Brain pericyte (primary cell): ENCODE results near the gene PIR.

Experiments used
- DNase-seq: peaks from one replicate; pipeline ENCODE4 v3.0.0-alpha.2; 2012; ENCODE audit warnings: low read depth, low spot score

Gene PIR

DNA sequence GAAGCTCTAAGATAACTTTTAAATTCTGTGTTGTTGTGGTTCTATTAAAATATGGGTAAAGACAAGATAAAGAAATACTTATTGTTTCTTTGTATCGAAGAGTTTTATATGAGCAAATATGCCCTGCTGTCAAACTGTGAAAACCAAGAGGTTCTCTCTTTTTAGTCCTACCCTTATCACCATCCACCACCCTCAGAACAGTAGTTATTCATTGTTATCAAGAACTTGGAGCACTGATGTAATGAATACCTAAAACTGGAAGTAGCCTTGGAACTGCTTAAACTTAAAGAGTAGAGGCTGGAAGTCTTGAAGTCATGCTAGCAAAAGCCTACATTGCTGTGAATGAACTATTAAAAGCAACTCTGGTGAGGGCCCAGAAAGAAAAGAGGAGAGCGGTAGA is 9.2 kb downstream of the PIR start:
- no peak for DNase-seq

DNA sequence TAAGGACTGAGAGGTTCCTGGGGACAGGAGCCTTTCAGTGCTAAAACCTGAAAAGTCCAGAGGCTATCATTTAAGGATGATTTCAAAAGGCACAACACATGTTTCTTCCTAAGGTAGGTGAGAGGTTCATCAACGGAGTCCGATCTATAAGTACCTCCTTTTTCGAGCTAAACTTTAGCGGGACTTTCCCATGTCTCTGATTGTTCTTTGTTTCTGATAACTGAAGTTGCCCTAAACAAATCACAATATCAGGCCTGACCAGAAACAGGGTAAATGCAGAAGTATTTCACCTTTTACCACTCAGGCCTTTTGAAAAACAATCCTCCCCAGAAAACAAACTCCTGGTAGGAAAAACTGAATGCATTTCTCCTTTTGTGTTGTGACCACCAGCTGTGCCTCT is 17.6 kb downstream of the PIR start:
- DNase-seq = no peak

DNA sequence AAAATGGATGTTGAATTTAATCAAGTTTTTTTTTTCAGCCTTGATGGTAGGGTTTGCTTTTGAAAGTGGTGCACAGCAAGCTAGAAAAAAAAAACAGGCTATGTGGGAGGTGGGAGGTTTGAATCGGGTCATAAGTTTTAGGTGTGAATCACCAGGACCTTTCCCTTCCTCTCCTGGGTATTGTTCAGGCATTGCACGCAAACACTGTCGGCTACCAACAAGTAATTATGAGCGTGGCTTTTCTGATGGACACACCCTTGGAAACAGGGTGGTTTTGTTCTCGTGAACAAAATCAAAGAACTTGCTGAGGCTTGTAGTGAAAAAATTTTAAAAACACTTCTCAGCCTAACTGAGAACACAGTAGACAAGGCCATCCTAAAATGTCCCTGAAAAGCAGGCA is 18.1 kb downstream of the PIR start:
- no peak for DNase-seq

DNA sequence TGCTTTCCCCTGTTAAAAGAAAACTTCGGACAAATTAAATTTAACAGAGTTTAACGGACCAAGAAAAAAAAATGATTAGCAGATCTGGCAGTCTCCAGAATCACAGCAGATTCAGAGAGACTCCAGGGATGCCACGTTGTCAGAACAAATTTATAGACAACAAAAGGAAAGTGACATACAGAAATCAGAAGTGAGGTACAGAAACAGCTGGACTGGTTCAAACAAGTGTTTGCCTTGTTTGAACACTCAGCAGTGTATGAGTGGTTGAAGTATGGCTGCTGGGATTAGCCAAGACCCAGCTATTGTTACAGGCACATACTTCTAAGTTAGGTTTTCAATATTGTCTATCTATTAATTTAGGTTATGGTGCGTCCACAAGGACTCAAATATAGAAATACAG is 19.1 kb downstream of the PIR start:
- no peak for DNase-seq

DNA sequence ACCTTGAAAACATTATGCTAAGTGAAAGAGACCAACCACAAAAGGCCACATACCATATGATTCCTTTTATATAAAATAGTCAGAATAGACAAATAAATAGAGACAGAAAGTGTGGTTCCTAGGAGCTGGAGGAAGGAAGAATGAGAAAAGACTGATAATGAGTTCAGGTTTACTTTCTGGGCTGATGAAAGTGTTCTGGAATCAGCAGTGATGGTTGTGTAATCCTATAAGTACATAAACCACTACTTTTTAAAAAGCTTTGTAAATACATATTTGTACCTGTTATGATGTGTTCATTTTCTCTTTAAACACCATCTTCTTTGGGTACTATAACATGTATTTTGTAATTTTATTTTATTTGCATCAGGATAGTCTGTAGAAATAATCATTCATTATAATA is 20.6 kb downstream of the PIR start:
- no peak for DNase-seq

DNA sequence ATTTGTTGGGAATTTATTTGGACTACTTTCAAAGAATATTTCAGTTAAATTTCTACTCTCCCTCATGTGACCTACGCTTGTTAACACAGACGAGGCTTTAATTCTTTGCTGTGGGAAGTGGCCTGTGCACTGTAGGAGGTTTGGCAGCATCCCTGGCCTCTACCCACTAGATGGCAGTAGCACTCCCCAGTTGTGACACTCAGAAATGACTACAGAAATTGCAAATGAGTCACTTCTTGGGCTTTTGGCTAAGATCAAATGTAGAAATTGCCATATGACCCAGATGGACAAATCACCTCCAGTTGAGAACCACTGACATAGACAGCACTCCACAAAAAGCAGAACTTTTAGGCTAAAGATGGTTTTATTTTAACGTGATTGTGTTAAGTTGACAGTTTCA is 22.1 kb downstream of the PIR start:
- DNase-seq = no peak

DNA sequence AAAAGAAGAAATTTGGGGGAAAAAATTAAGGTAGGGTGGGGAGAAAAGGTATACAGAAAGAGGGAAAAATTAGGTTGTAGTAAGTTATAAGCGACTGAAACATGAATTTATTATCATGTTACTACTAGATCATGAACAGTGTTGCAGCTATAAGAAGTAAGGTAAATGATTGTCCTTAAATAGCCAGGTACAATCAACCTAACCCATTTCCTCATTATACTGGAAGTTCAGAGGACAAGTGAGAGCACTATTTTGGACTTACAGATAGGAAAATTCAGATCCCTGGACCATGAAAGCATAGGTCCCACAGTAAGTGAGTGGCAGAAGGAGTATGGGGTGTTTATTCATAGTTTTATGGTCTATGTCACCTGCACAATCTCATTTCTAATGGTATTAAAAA is 23.5 kb downstream of the PIR start:
- no peak for DNase-seq

DNA sequence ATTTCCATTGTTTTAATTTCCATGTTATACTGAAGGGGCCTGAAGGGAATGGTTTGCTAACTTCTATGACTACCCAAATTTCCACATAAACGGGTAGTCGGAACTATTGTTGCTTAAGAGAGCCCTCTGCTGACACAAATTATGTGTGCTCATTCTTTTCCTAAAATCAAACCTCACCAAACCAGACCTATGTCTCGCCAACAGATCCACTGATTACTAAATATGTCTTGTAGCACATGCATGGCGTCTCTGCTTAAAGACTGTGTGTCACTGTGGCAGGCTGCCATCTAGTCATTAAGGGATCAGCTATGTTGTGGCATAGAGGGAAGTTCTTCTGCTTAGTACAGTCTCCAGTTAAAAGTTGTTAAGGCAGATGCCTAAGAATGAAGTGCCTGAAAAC is 25.1 kb downstream of the PIR start:
- no peak for DNase-seq

DNA sequence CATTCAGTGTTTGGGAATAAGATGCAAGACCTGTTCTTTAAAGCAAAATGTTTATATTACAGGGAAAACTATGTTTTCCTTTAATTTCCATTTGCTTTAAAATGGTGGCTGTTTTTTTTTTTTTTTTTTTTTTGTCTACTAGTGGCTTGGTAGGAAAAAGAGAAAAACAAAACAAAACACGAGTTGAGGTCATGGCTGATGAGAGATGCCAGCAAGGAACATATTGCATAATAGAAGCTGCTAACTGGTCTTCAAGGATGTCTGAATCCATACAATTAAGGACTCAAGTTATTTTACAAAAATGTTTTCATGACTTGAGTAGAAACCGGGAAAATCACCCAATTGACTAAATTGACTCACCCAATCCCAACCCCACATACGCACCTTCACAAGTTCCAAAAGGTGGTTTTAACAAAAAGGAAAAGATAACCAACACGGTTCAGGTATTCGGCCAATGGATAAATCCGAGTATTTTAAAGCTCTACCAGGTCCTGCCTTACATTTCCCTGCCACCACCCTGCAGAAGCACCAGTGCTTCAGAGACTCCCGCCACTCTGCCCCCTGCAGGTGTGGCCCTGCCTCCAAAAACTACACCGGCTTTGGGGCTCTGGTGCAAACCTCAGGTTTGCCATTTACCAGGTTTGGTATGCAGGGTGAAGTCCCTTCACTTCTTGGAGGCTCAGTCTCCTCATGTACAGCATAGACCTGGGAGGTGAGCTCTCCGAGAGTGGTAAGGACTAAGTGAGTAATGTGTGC is 27.1 kb downstream of the PIR start:
- DNase-seq = no peak

DNA sequence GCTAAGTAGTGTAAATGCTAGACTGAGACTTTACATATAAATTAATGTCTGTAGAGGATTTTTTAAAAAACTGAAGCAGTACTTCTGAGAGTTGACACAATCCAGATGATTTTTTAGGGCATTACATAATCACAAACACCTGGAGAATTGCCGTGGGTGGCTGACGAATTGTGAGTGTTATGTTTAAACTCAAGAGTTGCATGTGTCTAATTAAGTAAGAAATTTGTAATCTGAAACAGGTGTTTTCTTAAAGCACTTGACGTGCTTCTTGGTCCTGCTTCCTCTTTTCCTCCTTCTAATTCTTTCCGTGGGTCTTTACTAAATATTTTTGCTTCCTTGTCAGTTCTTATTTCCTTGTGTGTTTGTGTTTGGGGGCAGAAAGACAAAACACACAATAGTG is 27.8 kb downstream of the PIR start:
- DNase-seq = no peak

DNA sequence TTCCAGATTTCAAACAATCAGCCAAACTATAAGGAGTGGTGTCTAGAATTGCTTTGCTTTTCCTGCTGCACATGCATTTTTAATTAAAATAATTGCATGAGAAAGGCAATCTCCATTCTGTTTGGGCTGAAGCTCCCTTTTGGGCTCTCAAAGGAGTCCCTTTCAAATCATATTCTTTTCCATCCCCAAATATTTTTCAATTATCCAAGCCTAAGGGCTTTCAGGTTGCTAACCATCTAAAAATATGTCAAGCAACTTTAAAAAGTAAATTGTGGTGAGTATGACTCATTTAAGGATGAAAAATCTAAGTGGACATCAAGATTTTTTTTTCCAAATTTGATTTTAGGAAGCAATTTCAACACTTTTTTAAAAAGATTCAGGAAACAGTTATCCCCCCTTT is 28.4 kb downstream of the PIR start:
- no peak for DNase-seq

DNA sequence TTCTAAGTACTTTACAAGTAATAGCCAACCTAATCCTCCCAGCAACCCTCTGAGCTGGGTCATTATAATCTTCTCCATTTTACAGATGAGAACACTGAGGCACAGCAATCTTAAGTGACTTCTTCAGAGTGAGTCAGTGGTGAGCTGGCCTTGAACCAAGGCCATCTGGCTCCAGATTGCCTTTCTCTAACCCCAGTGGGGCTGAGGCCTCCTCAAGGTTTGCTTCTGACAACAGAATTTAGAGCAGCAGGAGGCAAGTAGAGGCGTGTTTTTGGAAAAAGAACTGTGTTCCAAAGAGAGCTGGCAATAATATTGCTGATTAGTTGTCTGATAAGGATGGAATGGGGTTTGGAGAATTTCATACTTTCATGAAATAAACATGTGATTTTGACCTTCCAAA is 41.2 kb downstream of the PIR start:
- no peak for DNase-seq

DNA sequence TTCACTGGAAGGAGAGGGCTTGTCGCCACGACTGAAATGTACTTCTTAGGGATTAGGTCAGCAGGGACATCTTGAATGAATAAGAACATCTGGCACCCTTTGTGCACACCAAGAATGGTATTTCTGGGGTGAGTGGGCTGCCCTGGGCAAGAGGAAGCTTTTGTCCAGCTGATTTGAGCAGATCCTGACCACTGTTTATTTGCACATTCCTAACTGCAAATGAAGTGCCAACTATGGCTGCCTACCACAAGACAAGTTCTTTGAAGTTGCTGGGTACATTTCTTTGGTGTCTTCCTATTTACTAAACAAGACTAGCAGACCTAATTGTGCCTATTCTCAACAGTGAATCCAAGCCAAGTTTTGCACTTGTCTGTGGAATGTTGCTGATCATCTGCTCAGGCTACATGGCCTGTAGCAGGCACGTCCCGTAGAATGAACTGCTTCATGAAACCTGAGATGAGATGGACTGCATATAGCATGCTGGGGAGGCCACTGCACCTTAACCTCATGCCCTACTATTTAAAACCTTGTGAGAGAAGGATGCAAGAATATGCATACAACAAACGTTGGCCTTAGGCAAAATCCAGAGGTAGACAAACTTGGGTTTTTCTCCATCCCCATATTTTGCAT is 45.0 kb downstream of the PIR start:
- DNase-seq = no peak

DNA sequence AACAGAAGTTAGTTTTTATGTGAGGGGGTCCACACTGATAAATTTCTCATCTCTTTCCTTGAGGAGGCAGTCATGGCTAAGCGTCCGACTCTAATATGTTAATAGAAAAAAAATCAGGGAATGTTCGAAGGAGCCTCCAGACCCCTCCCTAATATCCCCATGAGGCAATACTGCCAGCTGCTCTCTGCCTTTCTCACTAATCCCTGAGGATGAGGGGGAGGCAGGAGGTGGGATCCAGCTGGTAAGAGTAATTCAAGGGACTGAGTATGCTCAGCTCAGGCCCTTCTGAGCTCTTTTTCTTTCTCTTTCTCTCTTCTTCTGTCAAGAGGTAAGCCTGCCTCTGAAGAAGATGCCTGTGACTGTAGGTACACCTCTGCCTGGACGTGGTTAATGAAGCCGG is 51.7 kb downstream of the PIR start:
- DNase-seq = no peak

DNA sequence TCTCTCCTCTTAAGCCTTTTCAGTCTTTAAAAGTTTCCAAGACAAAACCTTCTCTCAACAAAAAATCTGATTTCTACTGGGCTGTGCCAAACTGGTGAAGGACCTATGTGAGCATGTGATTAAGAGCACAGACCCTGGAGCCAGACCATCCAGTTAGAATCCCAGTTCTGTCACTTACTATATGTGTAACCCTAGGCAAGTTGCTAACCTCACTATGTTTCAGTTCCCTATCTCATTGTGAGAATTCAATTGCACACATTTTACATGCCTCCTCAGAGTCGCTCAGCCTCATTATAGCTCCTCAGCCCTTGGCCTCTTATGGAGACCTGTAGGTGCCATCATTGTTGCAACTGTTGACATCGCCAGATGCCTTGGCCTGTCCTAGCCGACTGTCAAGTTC is 54.8 kb downstream of the PIR start:
- DNase-seq = no peak

DNA sequence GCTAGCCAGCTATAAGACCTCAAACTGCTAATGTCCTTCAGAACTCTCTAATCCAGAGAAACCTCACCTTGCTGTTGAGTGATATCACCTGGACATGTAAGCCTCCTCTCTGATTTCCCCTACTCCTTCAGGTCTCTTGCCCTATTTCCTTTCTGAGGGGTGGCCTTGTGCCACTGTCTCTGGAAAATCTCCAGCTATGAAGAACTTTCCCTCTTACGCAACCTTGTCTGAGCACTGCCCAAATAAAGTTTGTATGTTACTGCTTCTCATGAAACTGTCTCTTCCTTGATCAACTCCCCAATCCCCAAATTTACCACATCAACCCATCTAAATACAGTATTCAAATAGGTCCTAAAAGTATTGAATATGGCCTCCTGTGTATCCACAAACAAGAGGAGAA is 55.4 kb downstream of the PIR start:
- DNase-seq = no peak

DNA sequence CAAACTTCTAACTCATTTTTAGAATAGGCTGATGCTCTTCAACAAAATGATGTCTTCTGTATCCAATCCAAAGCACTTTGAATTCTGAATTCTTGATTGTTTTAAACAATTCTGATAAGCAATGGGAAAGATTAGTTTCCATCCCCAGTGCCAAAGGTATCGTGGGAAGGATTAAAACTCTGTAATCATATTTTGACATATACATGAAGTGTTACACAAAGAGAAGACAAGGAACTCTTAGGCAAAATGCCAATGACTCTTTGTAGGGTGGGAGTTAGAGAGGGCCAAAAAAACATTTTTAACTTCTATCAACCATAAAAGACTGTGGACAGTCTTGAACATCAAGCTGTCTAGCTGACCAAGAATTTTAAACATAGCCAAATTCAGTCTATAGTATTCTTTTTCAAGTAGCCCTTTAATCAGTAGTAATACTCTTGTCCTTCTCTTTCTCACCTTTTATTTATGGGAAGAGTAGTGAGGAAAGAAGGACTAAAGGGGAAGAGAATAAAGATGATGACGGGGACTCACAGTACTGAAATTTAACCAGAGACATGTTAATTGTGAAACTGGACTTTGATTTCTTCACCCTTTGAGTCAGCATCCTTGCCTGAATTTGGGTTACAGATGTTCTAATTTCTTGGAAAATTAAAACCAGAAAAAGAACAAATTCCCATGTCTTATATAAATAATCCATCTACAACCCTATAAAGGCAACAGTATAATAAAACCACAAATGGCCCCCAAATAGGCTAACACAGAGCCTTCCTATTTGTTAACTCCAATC is 57.1 kb downstream of the PIR start:
- no peak for DNase-seq

DNA sequence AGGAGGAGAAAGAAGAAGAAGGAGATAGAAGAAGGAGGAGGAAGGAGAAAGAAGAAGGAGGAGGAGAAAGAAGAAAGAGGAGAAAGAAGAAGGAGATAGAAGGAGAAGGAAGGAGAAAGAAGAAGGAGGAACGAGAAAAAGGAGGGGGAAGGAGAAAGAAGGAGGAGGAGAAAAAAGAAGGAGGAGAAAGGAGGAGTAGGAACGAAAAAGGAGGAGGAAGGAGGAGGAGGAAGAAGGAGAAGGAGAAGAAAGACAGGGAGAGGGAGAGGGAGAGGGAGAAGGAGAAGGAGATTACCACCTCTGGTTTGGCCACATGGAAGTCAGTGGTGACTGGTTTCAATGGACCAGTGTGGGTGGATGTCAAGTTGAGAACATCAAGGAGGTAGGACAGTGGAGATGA is 58.9 kb downstream of the PIR start:
- DNase-seq = no peak

DNA sequence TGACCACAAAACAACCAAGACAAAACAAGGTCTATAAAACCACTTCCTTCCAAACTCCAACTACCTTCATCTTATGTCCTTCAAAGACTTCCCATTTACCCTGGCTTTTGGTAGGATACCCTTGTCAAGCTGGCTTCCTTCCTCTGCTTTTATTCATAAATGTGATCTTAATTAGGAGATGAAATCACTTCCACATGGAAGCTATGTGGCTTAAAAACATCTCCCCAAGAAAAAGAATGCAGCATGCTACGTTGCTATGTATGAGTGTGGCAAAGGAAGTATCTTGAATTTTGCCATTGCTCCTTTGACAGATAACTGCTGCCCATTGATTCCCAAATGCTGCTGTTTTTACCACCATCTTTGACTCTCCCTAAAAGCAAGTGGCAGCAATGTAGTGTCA is 62.5 kb downstream of the PIR start:
- no peak for DNase-seq

DNA sequence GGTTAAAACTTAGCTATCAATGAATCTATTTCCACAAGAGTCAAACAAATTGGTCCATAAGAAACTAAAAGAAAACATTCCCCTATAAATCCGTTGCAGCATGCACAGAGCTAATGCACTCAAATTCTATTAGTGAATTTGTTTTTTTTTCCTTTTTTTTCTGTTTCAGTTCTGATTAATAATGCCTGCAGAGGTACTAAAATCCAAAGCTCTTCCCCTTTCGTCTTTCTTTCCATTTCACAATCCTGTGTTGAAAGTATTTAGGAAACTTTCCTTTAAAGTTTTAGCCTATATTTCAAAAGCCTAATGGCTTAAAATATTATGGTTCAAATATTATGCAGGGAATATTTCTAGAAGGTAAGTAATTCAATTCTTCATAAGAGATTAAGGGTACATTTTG is 63.1 kb downstream of the PIR start:
- DNase-seq = no peak

DNA sequence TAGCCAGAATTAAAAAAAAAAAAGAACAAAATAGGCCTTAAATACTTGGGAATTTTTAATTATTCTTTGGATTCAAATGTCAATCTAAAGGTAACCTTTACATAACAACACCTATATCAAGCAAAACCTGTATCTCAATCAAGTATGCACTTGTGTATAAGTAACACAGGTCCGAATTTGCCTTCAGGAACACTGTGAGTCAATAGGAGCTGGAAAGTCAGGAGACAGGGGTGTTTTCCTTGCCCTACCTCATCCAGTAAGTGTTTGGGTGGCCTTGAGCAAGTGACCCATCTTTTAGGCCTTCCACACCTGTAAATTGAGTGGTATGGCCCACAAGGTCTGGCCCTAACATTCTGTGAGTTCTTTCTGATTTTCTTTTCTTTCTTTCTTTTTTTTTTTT is 68.1 kb downstream of the PIR start:
- no peak for DNase-seq

DNA sequence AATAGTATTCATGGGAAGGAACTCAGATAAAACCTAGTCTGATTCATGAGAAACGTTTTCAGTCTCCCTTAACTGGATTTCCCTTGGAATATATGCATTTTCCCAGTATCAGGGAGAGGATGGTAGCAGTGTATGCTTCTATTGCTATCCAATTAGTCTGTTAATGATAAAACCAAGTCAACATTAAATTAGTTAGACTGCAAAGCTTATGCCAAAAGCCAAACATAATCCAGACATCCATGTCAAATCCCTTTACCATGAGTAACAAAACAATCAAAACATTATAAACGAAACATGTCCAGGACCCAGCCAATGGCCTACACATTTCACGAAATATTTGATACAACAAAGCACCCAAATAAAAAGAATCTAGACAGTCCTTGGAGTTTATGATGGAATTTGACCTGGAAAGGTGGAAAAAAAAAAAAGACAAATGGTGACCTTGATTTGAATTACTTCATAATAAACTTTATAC is 74.4 kb downstream of the PIR start:
- no peak for DNase-seq
